GM21576 (cell line): ENCODE data around the gene CAPN5.
"Not testable (repeated sequence)": the region's sequence is repeated elsewhere in the genome, so short reads cannot be mapped to it uniquely, and the experiment has no call there.

Experiments used
- ATAC-seq: cut with Tn5 transposase; IDR thresholded peaks from one replicate; pipeline ENCODE4 v1.9.1; 2021; ENCODE audit warnings: mild to moderate bottlenecking, moderate library complexity; ENCODE audit not compliant: unreplicated experiment

CAPN5 gene

GRCh38 chr11:77042111-77042726, 24.6 kb upstream of the CAPN5 start:
- ATAC-seq, result no peak

- ATAC-seq, result no peak
Measured at GRCh38 chr11:77044356-77044755, 22.4 kb upstream of the CAPN5 start.

GRCh38 chr11:77044886-77045285, 21.9 kb upstream of the CAPN5 start:
- no peak for ATAC-seq

- ATAC-seq, result peak; percentile 46
Measured at GRCh38 chr11:77046060-77046501, 20.7 kb upstream of the CAPN5 start.

- ATAC-seq, result no peak
Measured at GRCh38 chr11:77047007-77047927, 19.5 kb upstream of the CAPN5 start.

DNA sequence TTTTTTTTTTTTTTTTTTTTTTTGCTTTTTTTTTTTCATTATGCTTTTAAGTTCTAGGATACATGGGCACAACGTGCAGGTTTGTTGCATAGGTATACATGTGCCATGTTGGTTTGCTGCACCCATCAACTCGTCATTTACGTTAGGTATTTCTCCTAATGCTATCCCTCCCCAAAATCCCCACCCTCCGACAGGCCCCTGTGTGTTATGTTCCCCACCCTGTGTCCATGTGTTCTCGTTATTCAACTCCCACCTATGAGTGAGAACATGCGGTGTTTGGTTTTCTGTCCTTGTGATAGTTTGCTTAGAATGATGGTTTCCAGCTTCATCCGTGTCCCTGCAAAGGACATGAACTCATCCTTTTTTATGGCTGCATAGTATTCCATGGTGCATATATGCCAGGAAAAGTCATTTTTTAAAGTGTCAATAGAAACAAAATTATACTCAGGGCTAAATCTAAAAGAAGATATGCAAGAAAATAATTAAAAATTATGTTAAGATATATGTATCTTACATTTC, 18.8 kb upstream of the CAPN5 start:
- not testable (repeated sequence) for ATAC-seq

DNA sequence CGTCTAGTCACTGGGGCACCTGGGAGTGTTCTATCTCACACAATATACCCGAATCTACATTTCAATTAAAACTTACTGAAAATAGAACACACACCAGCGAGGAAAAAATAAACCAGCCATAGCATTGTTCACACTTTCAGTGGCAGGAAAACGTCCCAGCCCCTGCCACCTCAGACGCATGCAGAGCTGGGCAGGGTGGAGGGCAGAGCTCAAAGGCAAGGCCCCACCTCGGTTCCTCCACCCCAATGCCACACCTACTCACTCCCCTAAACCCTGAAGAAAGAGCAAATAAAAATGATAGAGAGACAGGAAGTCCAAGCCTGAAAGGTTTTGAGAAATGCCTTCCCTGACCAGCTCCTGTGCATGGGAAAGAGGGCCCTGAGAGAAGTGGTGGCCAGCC, 17.7 kb upstream of the CAPN5 start:
- ATAC-seq, result no peak

DNA sequence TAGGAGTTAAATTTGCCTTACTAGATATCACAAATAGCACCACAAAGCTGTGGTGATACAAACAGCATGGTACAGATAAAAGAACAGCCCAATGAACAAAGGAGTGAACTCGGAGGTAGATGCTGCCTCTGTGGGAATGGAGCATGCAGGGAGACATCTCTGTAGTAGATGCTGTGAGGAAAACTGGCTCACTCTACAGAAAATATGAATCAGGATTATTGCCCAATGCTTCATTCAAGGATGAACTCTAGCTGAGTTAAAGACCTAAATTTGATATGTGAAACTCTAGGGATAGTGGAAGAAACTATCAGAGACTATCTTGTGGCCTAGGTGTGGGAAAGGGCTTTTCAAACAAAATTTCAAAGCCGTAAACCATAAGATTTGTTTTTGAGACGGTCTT, 15.3 kb upstream of the CAPN5 start:
- no peak for ATAC-seq

GRCh38 chr11:77052518-77052917, 14.3 kb upstream of the CAPN5 start:
- no peak for ATAC-seq

DNA sequence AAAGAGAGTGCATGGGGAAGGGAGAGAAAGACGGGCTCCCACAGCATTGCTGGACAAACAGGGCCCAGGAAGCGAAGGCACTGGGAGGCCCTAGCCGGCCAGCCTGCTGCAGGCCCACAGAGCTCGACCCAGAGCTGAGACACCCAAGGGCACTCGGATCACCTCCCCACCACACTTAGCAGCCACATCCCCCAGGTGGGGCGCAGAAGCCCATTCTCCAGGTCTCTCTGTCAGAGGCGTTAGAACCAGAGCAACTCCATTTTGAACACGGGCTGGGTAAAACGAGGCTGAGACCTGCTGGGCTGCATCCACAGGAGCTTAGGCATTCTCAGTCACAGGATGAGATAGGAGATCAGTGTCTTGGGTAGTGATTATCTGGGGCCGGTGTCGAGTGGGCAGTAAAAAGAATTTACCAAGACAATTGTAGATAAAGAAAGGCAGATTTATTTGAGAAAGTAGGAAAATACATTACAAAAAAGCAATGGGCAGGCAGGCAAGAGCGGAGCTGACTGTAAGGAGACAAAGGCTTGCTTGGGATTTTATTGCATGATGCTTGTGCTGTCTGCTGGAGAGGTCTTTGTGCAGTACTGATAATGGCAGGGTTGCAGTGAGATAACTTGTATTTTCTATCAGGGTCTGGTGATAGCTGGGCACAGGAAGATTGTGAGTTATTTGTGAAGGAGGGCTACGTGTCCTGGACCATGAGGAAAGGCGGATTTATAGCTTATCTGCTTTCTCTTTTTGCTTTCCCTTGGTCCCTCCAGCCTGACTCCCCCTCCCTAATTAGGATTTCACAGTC, 13.4 kb upstream of the CAPN5 start:
- ATAC-seq, result no peak

DNA sequence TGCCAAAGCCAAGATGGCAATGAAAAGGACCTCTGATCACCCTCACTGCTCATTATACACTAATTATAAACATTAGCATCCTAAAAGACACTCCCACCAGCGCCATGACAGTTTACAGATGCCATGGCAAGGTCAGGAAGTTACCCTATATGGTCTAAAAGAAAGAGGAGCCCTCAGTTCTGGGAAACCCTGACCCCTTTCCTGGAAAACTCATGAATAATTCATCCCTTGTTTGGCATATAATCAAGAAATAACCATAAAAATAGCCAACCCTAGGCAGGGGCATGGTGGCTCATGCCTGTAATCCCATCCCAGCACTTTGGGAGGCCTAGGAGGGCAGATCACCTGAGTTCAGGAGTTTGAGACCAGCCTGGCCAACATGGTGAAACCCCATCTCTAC, 12.7 kb upstream of the CAPN5 start:
- ATAC-seq, result no peak

- ATAC-seq, result no peak
Measured at GRCh38 chr11:77055101-77055561, 11.6 kb upstream of the CAPN5 start.

- no peak for ATAC-seq
Measured at GRCh38 chr11:77055913-77056312, 10.9 kb upstream of the CAPN5 start.

DNA sequence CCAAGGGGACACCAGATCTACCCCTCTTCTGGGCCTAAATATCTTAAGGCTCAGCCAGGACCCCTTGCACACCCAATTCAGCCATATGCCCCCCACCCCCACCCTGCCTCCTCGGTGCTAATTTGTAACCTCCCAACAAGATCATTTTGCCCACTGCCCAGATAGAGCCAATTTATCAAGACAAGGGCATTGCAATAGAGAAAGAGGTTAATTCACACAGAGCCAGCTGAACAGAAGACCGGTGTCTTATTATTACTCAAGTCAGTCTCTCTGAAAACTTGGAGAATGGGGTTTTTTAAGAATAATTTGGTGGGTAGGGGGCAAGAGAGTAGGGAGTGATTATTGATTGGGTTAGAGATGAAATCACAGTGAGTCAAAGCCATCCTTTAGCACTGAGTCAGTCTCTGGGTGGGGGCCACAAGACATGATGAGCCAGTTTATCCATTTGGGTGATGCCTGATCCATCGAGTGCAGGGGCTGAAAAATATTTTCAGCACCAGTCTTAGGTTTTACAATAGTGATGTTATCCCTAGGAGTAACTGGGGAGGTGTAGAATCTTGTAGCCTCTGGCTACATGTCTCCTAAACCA, 9.9 kb upstream of the CAPN5 start:
- no peak for ATAC-seq

- ATAC-seq, result no peak
Measured at GRCh38 chr11:77057938-77058474, 8.8 kb upstream of the CAPN5 start.

DNA sequence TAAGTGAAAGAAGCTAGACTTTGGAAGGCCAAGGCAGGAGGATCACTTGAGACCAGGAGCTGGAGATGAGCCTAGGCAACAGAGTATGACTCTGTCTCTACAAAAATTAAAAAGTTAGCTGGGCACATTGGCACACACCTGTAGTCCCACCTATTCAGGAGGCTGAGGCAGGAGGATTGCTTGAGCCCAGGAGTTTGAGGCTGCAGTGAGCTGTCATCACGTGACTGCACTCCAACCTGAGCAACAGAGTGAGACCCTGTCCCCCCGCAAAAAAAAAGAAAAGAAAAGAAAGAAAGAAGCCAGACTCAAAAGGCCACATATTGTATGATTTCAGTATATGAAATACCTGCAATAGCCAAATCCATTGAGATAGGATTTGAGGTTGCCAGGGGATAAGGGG, 7.9 kb upstream of the CAPN5 start:
- ATAC-seq, result no peak

DNA sequence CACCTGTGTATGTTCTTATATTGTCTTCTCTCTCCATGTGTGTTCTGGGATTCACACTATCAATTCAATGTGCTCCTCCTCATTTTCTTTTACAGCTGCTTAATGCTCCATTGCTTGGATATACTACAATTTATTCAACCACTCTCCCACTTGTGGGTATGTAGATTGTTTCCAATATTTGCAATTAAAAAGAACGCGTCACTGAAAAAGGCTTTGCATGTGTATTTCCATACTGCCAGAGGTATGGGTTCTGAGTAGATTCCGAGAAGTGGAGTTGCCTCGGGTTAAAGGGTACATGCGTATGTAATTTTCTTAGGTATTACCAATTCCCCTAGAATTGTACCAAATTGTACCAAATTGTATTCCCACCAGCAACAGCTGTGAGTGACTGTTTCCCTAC, 7.0 kb upstream of the CAPN5 start:
- ATAC-seq, result no peak

- ATAC-seq, result no peak
Measured at GRCh38 chr11:77060234-77060633, 6.5 kb upstream of the CAPN5 start.

- not testable (repeated sequence) for ATAC-seq
Measured at GRCh38 chr11:77061258-77061657, 5.5 kb upstream of the CAPN5 start.

GRCh38 chr11:77062924-77063323, 3.8 kb upstream of the CAPN5 start:
- ATAC-seq, result no peak
